T-cell (primary cell): Measurements from ENCODE around the gene RTN4RL1. TPM values are rescaled to one million over a fixed set of nuclear protein-coding genes. Genes with fewer than 3 reads are reported as not detected.

Experiments used
- ATAC-seq, 4 experiments: fragments of 200-7000 bp in 3 of 4; fragments of 150-1000 bp in 1 of 4; cut with Tn5 transposase; replicated peaks in 1 of 4; 1 replicate in 3 of 4; 2 replicates in 1 of 4; pipeline ENCODE4 v1.10.0; 2021; ENCODE audit warnings: moderate library complexity in 3 of 4, mild to moderate bottlenecking in 2 of 4, moderate number of reproducible peaks in 1 of 4
- CTCF ChIA-PET, 2 donors: fragments of 300-600 bp; sonication (Branson Sonifier 250); formaldehyde crosslinking; loops; one replicate each; lab custom pipeline; 2022; ENCODE audit warnings: antibody characterized with exemption in 2 of 2; lab: Charles Lee
- POLR2A ChIA-PET, 2 donors: fragments of 300-600 bp; sonication (Branson Sonifier 250); formaldehyde crosslinking; loops; one replicate each; lab custom pipeline; 2022; ENCODE audit warnings: antibody characterized with exemption in 2 of 2; lab: Charles Lee
- DNase-seq, 35 experiments: peaks; one replicate each; pipeline versions ENCODE4 v3.0.0 to v3.0.0-alpha.2; 2013 to 2023
- H3K27ac ChIP-seq: one replicate; pipeline ENCODE4 v1.5.1; 2013; ENCODE audit warnings: low read length
- H3K27me3 ChIP-seq, 2 experiments: replicated peaks in 1 of 2; 1 replicate in 1 of 2; 2 replicates in 1 of 2; pipeline versions ENCODE4 v1.6.1 to v1.7.0; 2013; ENCODE audit warnings: low read length in 1 of 2, mixed read lengths in 1 of 2; ENCODE audit not compliant: control insufficient read depth in 2 of 2, insufficient read depth in 2 of 2; ENCODE audit errors: extremely low read depth in 1 of 2
- H3K36me3 ChIP-seq, 2 donors: 1 replicate in 1 of 2; 2 replicates in 1 of 2; pipeline versions ENCODE4 v1.6.1 to v1.7.0; 2013; ENCODE audit warnings: low read length in 1 of 2; ENCODE audit not compliant: control insufficient read depth in 2 of 2, insufficient read depth in 1 of 2; ENCODE audit errors: extremely low read depth in 1 of 2
- H3K4me1 ChIP-seq, 2 experiments: 1 replicate in 1 of 2; 2 replicates in 1 of 2; pipeline versions ENCODE4 v1.6.1 to v1.7.0; 2013; ENCODE audit warnings: low read length in 2 of 2, mixed read lengths in 1 of 2; ENCODE audit not compliant: insufficient read depth in 2 of 2, control insufficient read depth in 1 of 2; ENCODE audit errors: extremely low read depth in 1 of 2
- H3K4me3 ChIP-seq, 2 donors: 1 replicate in 1 of 2; 2 replicates in 1 of 2; pipeline versions ENCODE4 v1.5.1 to v1.7.0; 2013; ENCODE audit warnings: mild to moderate bottlenecking in 2 of 2, low read length in 1 of 2, moderate library complexity in 1 of 2; ENCODE audit not compliant: control insufficient read depth in 1 of 2; ENCODE audit errors: extremely low read depth in 1 of 2
- H3K9me3 ChIP-seq: 2 replicates; pipeline ENCODE4 v1.7.0; 2013
- H3K27ac Mint-ChIP-seq, 2 donors: one replicate each; pipeline ENCODE4 v1.8.0; 2020 to 2021; ENCODE audit warnings: mild to moderate bottlenecking in 2 of 2, mixed read lengths in 2 of 2
- H3K27me3 Mint-ChIP-seq, 2 donors: one replicate each; pipeline ENCODE4 v1.8.0; 2021 to 2022; ENCODE audit warnings: mixed read lengths in 2 of 2
- H3K36me3 Mint-ChIP-seq: one replicate; pipeline ENCODE4 v1.8.0; 2021; ENCODE audit warnings: mixed read lengths
- H3K4me1 Mint-ChIP-seq, 3 donors: one replicate each; pipeline ENCODE4 v1.8.0; 2020 to 2022; ENCODE audit warnings: mixed read lengths in 3 of 3, mild to moderate bottlenecking in 1 of 3
- H3K4me3 Mint-ChIP-seq, 3 donors: one replicate each; pipeline ENCODE4 v1.8.0; 2020 to 2022; ENCODE audit warnings: mild to moderate bottlenecking in 3 of 3, mixed read lengths in 3 of 3, moderate library complexity in 3 of 3
- H3K9me3 Mint-ChIP-seq, 3 donors: one replicate each; pipeline ENCODE4 v1.8.0; 2020 to 2022; ENCODE audit warnings: mixed read lengths in 3 of 3
- WGBS: methylation state at CpG from one replicate; pipeline ENCODE4 v1.1.5; 2013; ENCODE audit warnings: missing lambda C conversion rate; ENCODE audit not compliant: insufficient coverage; 5-methylcytosine and 5-hydroxymethylcytosine counted together
- total RNA-seq, 35 experiments: library from RNA in 6 of 35; stranded (reverse) in 6 of 35; fragments of 120-200 nt in 1 of 35; gene quantifications; one replicate each; pipeline versions ENCODE4 v1.2.1 to v1.2.4 and lab custom pipeline; 2013 to 2026

Gene RTN4RL1
- total RNA-seq, 5 donors from 2014 or later (not counting 1 experiment from before 2014, with no cell fraction given), result 0.43 to 1.1 (median 0.63) TPM

- Mint-ChIP-seq H3K27ac (peak overlapping the region; percentile 70 to 77), H3K27me3 (peaks cover 0 to 2% of the 10 kb centered on the region in 2 donors), H3K36me3 (no peaks in the 10 kb centered on the region), H3K4me1 (peaks cover 16 to 32% (median 29%) of the 10 kb centered on the region in 3 donors), H3K9me3 (no peaks in the 10 kb centered on the region), H3K4me3 (peak overlapping the region; percentile 76 to 79 (median 76))
- Histone ChIP-seq H3K4me1 (peaks cover 23 to 68% of the 10 kb centered on the region in 2 experiments), H3K27me3 (peaks cover 2 to 39% of the 10 kb centered on the region in 2 experiments), H3K27ac (peak overlapping the region; percentile 76), H3K9me3 (no peaks in the 10 kb centered on the region), H3K4me3 (peak overlapping the region; percentile 47 to 58), H3K36me3 (no peaks in the 10 kb centered on the region)
- POLR2A ChIA-PET, result no interaction called here
- 3% methylated on average over 48 of the region's 84 CpGs for WGBS
- CTCF ChIA-PET, result interaction anchor here (0.6 to 4.1 kb wide), 9 partner anchors 26 to 300 kb away, joined by 3 to 32 read pairs (median 3); no protein-coding TSS in a partner anchor
- ATAC-seq, result peak; percentile 17 to 34 (median 26)
- peak; percentile 49 to 88 (median 64) for DNase-seq
These were observed 28.5 kb upstream of the RTN4RL1 start for GRCh38 chr17:2053380-2054261.

DNA sequence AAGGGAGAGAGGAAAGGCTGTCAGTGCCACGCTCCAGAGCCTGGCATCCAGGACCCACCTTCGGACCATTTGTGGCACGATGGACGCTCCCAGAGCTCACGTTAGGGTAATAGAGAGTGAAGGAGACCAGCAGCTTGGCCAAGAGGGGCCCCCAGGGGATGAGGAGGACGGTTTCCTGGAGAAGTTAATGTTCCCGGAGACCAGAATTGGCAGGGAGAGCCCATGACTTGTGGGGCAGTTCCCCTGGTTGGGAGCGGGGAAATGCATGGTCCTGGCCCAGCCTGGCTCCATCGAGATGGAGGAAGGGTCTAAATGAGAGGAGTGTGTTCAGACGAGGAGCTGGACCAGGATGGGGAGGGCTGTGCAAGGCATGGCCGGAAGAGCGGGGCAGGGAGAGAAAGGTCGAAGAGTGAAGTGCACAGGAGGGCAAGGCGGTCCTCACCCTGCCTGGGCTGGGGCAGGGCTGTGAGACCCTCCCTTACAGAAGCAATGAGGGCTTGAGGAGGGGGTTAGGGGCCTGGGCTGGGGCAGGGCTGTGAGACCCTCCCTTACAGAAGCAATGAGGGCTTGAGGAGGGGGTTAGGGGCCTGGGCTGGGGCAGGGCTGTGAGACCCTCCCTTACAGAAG, 26.9 kb upstream of the RTN4RL1 start:
- POLR2A ChIA-PET, result no interaction called here
- WGBS, result 68% methylated on average over 12 of the region's 14 CpGs
- DNase-seq (no peak), ATAC-seq (no peak)
- H3K36me3 ChIP-seq, result no peaks in the 10 kb centered on the region
- H3K27me3 ChIP-seq, result peaks cover 0 to 42% of the 10 kb centered on the region in 2 experiments
- Mint-ChIP-seq H3K4me3 (peak overlapping the region; percentile 43 to 74 (median 46)), H3K4me1 (peaks cover 21 to 32% (median 31%) of the 10 kb centered on the region in 3 donors), H3K36me3 (no peaks in the 10 kb centered on the region), H3K27ac (peak overlapping the region; percentile 53 to 58), H3K27me3 (no peaks in the 10 kb centered on the region), H3K9me3 (no peaks in the 10 kb centered on the region)
- CTCF ChIA-PET, result interaction anchor here in 1 of 2 donors (1.4 kb wide), 1 partner anchor 168 kb away, joined by 3 read pairs; no protein-coding TSS in a partner anchor
- no peaks in the 10 kb centered on the region for H3K9me3 ChIP-seq
- H3K27ac ChIP-seq, result no peak overlapping the region
- peaks cover 25 to 62% of the 10 kb centered on the region in 2 experiments for H3K4me1 ChIP-seq
- no peak overlapping the region for H3K4me3 ChIP-seq

DNA sequence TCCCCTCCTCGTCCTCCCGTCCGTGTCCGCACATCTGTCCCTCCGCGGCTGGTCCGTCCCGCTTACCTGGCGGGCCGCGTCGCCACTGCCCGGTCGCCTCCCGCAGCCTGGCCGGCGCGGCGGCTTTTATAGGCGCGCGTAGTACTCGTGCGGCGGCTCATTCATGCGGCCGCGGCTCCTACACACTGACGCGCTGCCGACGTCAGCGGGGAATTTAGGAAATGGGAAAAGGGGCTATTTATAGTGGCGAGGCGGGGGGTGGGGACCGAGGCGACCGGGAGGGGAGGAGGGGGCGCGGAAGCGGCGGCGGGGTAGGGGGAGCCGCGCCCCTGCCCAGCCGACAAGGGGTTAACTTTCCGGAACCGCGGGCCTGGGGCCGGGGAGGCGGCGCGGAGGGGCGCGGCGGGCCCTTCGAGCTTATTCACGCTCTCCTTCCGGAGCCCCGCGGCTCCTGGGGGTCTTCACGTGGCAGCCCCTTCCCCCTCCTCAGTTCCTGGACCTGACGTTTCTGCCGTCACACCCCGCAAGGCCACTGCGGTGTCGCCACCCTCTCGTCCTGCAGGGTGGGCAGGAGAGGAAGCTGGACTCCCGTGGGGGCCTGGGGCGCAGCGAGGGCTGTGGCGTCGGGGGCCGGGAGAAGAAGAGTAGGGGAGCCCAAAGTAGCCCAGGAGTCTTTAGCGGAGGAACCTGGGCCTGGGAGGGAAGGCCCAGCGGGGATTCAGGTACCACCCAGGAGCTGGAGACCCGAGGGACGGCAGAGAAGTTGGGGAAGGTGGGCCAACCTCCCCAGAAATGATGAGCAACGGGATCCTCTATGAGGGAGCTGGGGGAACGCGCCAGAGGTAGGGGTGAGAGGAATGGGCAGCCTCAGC, 26.2 kb upstream of the RTN4RL1 start:
- H3K27me3 Mint-ChIP-seq, result no peaks in the 10 kb centered on the region
- Histone ChIP-seq H3K9me3 (no peaks in the 10 kb centered on the region), H3K4me3 (no peak overlapping the region), H3K36me3 (no peaks in the 10 kb centered on the region), H3K4me1 (peaks cover 23 to 58% of the 10 kb centered on the region in 2 experiments), H3K27me3 (peaks cover 0 to 38% of the 10 kb centered on the region in 2 experiments), H3K27ac (no peak overlapping the region)
- CTCF ChIA-PET, result interaction anchor here in 1 of 2 donors (0.6 to 1.4 kb wide), 2 partner anchors 168 to 764 kb away, joined by 3 to 4 read pairs; no protein-coding TSS in a partner anchor
- H3K4me1 Mint-ChIP-seq, result peaks cover 21 to 30% (median 29%) of the 10 kb centered on the region in 3 donors
- H3K4me3 Mint-ChIP-seq, result peak overlapping the region; percentile 43 to 74 (median 46)
- peak in 1 of 35 experiments; percentile 51 for DNase-seq
- no peaks in the 10 kb centered on the region for H3K36me3 Mint-ChIP-seq
- H3K9me3 Mint-ChIP-seq, result no peaks in the 10 kb centered on the region
- 11% methylated on average over 64 of the region's 81 CpGs for WGBS
- POLR2A ChIA-PET, result no interaction called here
- ATAC-seq, result no peak
- peak overlapping the region in 1 of 2 donors; percentile 58 for H3K27ac Mint-ChIP-seq

- DNase-seq (peak in 34 of 35 experiments; percentile 47 to 87 (median 66)), ATAC-seq (peak; percentile 21 to 38 (median 28))
- no peaks in the 10 kb centered on the region for H3K9me3 ChIP-seq
- peaks cover 0 to 35% of the 10 kb centered on the region in 2 experiments for H3K27me3 ChIP-seq
- H3K9me3 Mint-ChIP-seq, result no peaks in the 10 kb centered on the region
- H3K27me3 Mint-ChIP-seq, result no peaks in the 10 kb centered on the region
- WGBS, result 2% methylated on average over 70 of the region's 88 CpGs
- no peak overlapping the region for H3K27ac ChIP-seq
- peaks cover 21 to 30% (median 29%) of the 10 kb centered on the region in 3 donors for H3K4me1 Mint-ChIP-seq
- no peaks in the 10 kb centered on the region for H3K36me3 Mint-ChIP-seq
- H3K4me3 ChIP-seq, result peak overlapping the region; percentile 34 to 44
- peaks cover 23 to 54% of the 10 kb centered on the region in 2 experiments for H3K4me1 ChIP-seq
- H3K36me3 ChIP-seq, result no peaks in the 10 kb centered on the region
- ChIA-PET CTCF (interaction anchor here in 1 of 2 donors (0.6 to 1.4 kb wide), 2 partner anchors 169 to 764 kb away, joined by 3 to 4 read pairs; no protein-coding TSS in a partner anchor), POLR2A (no interaction called here)
- H3K4me3 Mint-ChIP-seq, result peak overlapping the region in 1 of 3 donors; percentile 74
- H3K27ac Mint-ChIP-seq, result no peak overlapping the region
These were observed 25.3 kb upstream of the RTN4RL1 start for GRCh38 chr17:2050300-2051060.

DNA sequence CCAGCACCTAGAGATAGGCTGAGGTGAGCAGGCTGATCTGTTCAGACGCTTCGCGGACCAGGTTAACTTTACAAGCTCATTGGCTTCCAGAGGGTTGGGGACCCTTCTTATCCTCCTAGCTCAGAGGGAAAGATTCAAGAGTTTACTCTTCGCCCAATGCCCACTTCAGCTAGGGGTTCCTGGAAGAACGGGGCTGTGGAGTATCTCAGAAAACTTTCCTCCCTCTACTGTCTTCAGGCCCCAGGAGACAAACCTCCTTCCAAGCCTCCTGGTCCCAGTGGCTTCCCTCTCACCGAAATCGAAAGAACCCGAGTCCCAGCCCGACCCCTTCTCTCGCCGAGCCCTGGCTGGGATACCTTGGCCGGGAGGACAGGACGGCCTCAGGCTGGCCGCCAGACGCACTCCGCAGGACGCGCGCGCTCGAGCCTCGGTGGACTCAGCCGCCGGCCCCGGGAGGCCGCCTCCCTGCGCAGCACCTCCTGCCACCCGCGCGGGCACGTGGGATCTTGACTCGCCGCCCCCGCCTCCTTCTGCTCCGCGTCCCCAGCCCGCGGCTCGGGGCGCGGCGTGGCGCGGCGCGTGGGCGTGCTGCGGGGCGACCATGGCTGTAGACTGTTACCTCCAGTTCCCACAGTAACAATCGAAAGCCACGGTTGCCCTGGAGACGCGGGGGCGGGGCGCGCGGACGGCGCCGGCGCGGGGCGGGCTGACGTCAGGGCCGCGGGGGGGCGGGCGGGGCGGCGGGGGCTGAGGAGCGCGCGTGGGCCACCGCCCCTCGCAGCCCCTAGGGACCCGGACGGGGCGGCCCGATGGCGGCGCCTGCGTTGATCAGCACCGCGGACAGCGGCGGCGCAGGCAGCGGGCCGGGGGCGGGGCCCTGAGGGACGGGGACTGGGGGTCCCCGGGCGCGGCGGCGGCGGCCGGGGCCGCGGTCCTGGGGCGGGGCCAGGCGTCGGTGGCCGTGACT, 24.5 kb upstream of the RTN4RL1 start:
- peaks cover 23 to 52% of the 10 kb centered on the region in 2 experiments for H3K4me1 ChIP-seq
- Mint-ChIP-seq H3K27me3 (no peaks in the 10 kb centered on the region), H3K36me3 (no peaks in the 10 kb centered on the region), H3K4me3 (peak overlapping the region; percentile 60 to 68 (median 67)), H3K9me3 (no peaks in the 10 kb centered on the region), H3K27ac (no peak overlapping the region), H3K4me1 (peaks cover 21 to 31% (median 30%) of the 10 kb centered on the region in 3 donors)
- H3K27ac ChIP-seq, result no peak overlapping the region
- no peaks in the 10 kb centered on the region for H3K36me3 ChIP-seq
- no peaks in the 10 kb centered on the region for H3K9me3 ChIP-seq
- ATAC-seq (peak; percentile 59 to 73 (median 66)), DNase-seq (peak; percentile 70 to 95 (median 83))
- ChIA-PET POLR2A (no interaction called here), CTCF (no interaction called here)
- WGBS, result 3% methylated on average over 102 of the region's 104 CpGs
- peak overlapping the region; percentile 55 to 75 for H3K4me3 ChIP-seq
- H3K27me3 ChIP-seq, result peaks cover 0 to 34% of the 10 kb centered on the region in 2 experiments
